ENCODE data around the gene PARD6B. TPM values are rescaled to one million over a fixed set of nuclear protein-coding genes. Genes with fewer than 3 reads are reported as not detected.
A peak's percentile ranks its signal among the peaks of the same experiment; 100 is the strongest.

The PARD6B gene
- total and polyA plus RNA-seq, 2 of the 13 experiments (the other 11 are each of a cell fraction or from before 2014, with no cell fraction given), result 6.9 to 22.2 TPM

DNA sequence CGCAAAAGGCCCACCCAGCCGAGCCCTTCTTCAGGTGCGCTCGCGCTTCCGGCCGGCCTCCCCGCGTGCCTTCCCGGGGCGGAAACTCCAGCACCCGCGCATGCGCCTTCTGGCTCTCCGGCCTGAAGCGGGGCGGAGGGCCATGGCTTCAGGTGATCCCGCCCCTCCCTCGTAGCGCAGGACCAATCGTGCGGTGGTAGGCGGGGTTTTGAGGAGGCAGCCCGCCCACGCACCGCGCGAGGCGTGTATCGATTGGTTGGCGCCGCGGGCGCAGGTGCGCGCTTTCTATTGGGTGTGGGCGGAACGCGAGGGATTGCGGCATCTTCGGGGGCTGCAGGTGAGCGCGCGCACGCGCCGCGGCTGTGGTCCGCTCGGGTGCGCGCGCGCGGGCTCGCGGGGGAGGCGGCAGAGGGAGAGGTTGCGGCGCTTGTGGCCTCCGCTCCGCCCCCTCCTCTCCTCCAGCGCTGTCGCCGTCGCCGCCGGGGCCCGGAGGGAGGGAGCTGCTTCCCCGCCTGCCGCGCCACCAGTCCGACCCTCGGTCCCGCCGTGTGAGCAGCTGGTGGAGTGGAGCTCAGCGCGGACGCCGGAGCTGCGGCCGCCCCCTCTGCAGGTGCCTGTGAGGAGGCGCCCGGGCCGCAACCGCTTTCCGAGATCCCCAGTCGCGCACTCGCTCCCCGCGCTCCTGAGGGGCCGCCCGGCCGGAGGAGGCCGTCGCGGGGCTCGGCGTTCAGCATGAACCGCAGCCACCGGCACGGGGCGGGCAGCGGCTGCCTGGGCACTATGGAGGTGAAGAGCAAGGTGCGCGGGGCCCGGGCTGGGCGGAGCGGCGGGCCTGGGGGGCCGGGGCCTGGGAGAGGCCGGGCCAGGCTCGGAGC is at the start of gene PARD6B (continued):
- TF ChIP-seq, protein P1, sequence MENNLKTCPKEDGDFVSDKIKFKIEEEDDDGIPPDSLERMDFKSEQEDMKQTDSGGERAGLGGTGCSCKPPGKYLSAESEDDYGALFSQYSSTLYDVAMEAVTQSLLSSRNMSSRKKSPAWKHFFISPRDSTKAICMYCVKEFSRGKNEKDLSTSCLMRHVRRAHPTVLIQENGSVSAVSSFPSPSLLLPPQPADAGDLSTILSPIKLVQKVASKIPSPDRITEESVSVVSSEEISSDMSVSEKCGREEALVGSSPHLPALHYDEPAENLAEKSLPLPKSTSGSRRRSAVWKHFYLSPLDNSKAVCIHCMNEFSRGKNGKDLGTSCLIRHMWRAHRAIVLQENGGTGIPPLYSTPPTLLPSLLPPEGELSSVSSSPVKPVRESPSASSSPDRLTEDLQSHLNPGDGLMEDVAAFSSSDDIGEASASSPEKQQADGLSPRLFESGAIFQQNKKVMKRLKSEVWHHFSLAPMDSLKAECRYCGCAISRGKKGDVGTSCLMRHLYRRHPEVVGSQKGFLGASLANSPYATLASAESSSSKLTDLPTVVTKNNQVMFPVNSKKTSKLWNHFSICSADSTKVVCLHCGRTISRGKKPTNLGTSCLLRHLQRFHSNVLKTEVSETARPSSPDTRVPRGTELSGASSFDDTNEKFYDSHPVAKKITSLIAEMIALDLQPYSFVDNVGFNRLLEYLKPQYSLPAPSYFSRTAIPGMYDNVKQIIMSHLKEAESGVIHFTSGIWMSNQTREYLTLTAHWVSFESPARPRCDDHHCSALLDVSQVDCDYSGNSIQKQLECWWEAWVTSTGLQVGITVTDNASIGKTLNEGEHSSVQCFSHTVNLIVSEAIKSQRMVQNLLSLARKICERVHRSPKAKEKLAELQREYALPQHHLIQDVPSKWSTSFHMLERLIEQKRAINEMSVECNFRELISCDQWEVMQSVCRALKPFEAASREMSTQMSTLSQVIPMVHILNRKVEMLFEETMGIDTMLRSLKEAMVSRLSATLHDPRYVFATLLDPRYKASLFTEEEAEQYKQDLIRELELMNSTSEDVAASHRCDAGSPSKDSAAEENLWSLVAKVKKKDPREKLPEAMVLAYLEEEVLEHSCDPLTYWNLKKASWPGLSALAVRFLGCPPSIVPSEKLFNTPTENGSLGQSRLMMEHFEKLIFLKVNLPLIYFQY (CRISPR knock-in tag; IDR thresholded peaks at IDR 0.05; ENCODE audit: borderline replicate concordance), result peak; percentile 48; the same call in 1 of the 2 replicates
- TF ChIP-seq ZNF543 (CRISPR knock-in tag; IDR thresholded peaks at IDR 0.05) (no peak; the same call in 1 of the 2 replicates), ISL2 (CRISPR knock-in tag; IDR thresholded peaks at IDR 0.05) (no peak; the same call in 1 of the 2 replicates), TMF1 (CRISPR knock-in tag; IDR thresholded peaks at IDR 0.05; ENCODE audit: low read depth) (no peak; the same call in 1 of the 2 replicates), ZNF468 (CRISPR knock-in tag; IDR thresholded peaks at IDR 0.05) (no peak), ZNF557 (CRISPR knock-in tag; IDR thresholded peaks at IDR 0.05) (peak; percentile 89; the same call in 1 of the 2 replicates)
- TF ChIP-seq, protein P2, sequence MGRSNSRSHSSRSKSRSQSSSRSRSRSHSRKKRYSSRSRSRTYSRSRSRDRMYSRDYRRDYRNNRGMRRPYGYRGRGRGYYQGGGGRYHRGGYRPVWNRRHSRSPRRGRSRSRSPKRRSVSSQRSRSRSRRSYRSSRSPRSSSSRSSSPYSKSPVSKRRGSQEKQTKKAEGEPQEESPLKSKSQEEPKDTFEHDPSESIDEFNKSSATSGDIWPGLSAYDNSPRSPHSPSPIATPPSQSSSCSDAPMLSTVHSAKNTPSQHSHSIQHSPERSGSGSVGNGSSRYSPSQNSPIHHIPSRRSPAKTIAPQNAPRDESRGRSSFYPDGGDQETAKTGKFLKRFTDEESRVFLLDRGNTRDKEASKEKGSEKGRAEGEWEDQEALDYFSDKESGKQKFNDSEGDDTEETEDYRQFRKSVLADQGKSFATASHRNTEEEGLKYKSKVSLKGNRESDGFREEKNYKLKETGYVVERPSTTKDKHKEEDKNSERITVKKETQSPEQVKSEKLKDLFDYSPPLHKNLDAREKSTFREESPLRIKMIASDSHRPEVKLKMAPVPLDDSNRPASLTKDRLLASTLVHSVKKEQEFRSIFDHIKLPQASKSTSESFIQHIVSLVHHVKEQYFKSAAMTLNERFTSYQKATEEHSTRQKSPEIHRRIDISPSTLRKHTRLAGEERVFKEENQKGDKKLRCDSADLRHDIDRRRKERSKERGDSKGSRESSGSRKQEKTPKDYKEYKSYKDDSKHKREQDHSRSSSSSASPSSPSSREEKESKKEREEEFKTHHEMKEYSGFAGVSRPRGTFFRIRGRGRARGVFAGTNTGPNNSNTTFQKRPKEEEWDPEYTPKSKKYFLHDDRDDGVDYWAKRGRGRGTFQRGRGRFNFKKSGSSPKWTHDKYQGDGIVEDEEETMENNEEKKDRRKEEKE (IDR thresholded peaks at IDR 0.05), result no peak
- TF ChIP-seq, protein P3, sequence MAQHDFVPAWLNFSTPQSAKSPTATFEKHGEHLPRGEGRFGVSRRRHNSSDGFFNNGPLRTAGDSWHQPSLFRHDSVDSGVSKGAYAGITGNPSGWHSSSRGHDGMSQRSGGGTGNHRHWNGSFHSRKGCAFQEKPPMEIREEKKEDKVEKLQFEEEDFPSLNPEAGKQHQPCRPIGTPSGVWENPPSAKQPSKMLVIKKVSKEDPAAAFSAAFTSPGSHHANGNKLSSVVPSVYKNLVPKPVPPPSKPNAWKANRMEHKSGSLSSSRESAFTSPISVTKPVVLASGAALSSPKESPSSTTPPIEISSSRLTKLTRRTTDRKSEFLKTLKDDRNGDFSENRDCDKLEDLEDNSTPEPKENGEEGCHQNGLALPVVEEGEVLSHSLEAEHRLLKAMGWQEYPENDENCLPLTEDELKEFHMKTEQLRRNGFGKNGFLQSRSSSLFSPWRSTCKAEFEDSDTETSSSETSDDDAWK (CRISPR knock-in tag; IDR thresholded peaks at IDR 0.05), result no peak
- TF ChIP-seq, protein P4, sequence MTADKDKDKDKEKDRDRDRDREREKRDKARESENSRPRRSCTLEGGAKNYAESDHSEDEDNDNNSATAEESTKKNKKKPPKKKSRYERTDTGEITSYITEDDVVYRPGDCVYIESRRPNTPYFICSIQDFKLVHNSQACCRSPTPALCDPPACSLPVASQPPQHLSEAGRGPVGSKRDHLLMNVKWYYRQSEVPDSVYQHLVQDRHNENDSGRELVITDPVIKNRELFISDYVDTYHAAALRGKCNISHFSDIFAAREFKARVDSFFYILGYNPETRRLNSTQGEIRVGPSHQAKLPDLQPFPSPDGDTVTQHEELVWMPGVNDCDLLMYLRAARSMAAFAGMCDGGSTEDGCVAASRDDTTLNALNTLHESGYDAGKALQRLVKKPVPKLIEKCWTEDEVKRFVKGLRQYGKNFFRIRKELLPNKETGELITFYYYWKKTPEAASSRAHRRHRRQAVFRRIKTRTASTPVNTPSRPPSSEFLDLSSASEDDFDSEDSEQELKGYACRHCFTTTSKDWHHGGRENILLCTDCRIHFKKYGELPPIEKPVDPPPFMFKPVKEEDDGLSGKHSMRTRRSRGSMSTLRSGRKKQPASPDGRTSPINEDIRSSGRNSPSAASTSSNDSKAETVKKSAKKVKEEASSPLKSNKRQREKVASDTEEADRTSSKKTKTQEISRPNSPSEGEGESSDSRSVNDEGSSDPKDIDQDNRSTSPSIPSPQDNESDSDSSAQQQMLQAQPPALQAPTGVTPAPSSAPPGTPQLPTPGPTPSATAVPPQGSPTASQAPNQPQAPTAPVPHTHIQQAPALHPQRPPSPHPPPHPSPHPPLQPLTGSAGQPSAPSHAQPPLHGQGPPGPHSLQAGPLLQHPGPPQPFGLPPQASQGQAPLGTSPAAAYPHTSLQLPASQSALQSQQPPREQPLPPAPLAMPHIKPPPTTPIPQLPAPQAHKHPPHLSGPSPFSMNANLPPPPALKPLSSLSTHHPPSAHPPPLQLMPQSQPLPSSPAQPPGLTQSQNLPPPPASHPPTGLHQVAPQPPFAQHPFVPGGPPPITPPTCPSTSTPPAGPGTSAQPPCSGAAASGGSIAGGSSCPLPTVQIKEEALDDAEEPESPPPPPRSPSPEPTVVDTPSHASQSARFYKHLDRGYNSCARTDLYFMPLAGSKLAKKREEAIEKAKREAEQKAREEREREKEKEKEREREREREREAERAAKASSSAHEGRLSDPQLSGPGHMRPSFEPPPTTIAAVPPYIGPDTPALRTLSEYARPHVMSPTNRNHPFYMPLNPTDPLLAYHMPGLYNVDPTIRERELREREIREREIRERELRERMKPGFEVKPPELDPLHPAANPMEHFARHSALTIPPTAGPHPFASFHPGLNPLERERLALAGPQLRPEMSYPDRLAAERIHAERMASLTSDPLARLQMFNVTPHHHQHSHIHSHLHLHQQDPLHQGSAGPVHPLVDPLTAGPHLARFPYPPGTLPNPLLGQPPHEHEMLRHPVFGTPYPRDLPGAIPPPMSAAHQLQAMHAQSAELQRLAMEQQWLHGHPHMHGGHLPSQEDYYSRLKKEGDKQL (CRISPR knock-in tag; IDR thresholded peaks at IDR 0.05; ENCODE audit: low read depth), result peak; percentile 48; the same call in 1 of the 2 replicates
- TF ChIP-seq, protein P5, sequence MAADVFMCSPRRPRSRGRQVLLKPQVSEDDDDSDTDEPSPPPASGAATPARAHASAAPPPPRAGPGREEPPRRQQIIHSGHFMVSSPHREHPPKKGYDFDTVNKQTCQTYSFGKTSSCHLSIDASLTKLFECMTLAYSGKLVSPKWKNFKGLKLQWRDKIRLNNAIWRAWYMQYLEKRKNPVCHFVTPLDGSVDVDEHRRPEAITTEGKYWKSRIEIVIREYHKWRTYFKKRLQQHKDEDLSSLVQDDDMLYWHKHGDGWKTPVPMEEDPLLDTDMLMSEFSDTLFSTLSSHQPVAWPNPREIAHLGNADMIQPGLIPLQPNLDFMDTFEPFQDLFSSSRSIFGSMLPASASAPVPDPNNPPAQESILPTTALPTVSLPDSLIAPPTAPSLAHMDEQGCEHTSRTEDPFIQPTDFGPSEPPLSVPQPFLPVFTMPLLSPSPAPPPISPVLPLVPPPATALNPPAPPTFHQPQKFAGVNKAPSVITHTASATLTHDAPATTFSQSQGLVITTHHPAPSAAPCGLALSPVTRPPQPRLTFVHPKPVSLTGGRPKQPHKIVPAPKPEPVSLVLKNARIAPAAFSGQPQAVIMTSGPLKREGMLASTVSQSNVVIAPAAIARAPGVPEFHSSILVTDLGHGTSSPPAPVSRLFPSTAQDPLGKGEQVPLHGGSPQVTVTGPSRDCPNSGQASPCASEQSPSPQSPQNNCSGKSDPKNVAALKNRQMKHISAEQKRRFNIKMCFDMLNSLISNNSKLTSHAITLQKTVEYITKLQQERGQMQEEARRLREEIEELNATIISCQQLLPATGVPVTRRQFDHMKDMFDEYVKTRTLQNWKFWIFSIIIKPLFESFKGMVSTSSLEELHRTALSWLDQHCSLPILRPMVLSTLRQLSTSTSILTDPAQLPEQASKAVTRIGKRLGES (CRISPR knock-in tag; IDR thresholded peaks at IDR 0.05; ENCODE audit: borderline replicate concordance), result 0 out of 2 replicates have a peak, but pooled peaks have one; percentile 73

All from HepG2 (cell line).